ENCODE measurements around the gene OLR1. TPM values are rescaled to one million over a fixed set of nuclear protein-coding genes. Genes with fewer than 3 reads are reported as not detected.
A peak's percentile ranks its signal among the peaks of the same experiment; 100 is the strongest.

OLR1 gene
- total RNA-seq, 2 experiments from 2014 or later, result not detected

- no peaks in the 10 kb centered on the region for H3K36me3 Mint-ChIP-seq (ENCODE audit: low read depth)
- H3K4me3 Mint-ChIP-seq, result no peak overlapping the region
- H3K27me3 Mint-ChIP-seq, result peaks cover 39% of the 10 kb centered on the region
- no peaks in the 10 kb centered on the region for H3K4me1 Mint-ChIP-seq
- no peak overlapping the region for H3K27ac Mint-ChIP-seq
- no peaks in the 10 kb centered on the region for H3K9me3 Mint-ChIP-seq
- ChIA-PET POLR2A (no interaction called here), CTCF (no interaction called here)
- no peak for DNase-seq
These were observed 12.7 kb downstream of the OLR1 start for GRCh38 chr12:10159280-10159679.

DNA sequence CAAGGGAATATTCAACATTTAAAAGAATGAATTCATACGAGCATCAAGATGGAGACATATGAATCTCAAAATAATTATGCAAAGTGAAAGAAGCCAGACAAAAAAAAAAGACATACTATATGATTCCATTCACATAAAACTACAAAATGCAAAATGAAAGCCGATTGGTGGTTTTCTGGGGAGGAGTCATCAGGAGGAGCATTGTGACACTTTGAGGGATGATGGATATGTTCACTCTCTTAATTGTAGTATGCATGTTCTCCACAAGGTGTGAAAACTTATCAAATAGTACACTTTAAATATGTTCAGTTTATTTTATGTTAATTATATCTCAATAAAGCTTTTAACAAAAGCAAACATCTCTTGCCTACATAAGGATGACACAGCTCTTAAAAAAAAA, 13.5 kb downstream of the OLR1 start:
- peaks cover 47% of the 10 kb centered on the region for H3K27me3 Mint-ChIP-seq
- H3K4me3 Mint-ChIP-seq, result no peak overlapping the region
- ChIA-PET POLR2A (no interaction called here), CTCF (interaction anchor here (0.5 kb wide), 1 partner anchor 51 kb away, joined by 3 read pairs; no protein-coding TSS in a partner anchor)
- H3K9me3 Mint-ChIP-seq, result no peaks in the 10 kb centered on the region
- no peak overlapping the region for H3K27ac Mint-ChIP-seq
- peaks cover 7% of the 10 kb centered on the region for H3K4me1 Mint-ChIP-seq
- DNase-seq, result no peak
- H3K36me3 Mint-ChIP-seq (ENCODE audit: low read depth), result no peaks in the 10 kb centered on the region

- Mint-ChIP-seq H3K4me1 (peaks cover 12% of the 10 kb centered on the region), H3K9me3 (no peaks in the 10 kb centered on the region), H3K4me3 (no peak overlapping the region), H3K36me3 (ENCODE audit: low read depth) (no peaks in the 10 kb centered on the region), H3K27ac (no peak overlapping the region), H3K27me3 (peaks cover 47% of the 10 kb centered on the region)
- ChIA-PET CTCF (no interaction called here), POLR2A (no interaction called here)
- DNase-seq, result no peak
These were observed 16.0 kb downstream of the OLR1 start for GRCh38 chr12:10155966-10156365.

DNA sequence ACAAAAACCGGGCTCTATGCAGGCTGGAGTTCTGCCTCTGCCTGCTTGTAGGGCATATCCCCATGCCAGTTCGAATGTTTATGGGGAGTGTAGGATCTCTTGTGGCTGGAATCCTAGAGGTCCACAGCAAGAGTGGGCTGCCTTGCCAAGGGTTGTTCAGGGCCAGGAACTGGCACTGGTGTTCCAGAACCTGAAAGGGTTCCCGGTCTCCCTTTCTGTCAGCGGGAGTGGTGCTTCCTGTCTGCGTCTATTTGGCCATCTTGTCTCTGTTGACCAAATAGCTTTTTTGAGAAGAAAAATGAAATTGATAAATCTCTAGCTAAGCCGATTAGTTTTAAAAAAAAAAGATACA, 17.8 kb downstream of the OLR1 start:
- Mint-ChIP-seq H3K4me3 (peak overlapping the region; percentile 76), H3K9me3 (no peaks in the 10 kb centered on the region), H3K4me1 (peaks cover 12% of the 10 kb centered on the region), H3K36me3 (ENCODE audit: low read depth) (no peaks in the 10 kb centered on the region), H3K27me3 (peaks cover 45% of the 10 kb centered on the region), H3K27ac (no peak overlapping the region)
- CTCF ChIA-PET, result interaction anchor here (1.1 to 2.5 kb wide), 4 partner anchors 36 to 408 kb away, joined by 3 to 13 read pairs (median 8); partner anchors contain the start of gene GABARAPL1
- no peak for DNase-seq
- POLR2A ChIA-PET, result no interaction called here

GRCh38 chr12:10153271-10154144, 18.4 kb downstream of the OLR1 start:
- Mint-ChIP-seq H3K9me3 (no peaks in the 10 kb centered on the region), H3K27ac (no peak overlapping the region), H3K4me3 (peak overlapping the region; percentile 76), H3K4me1 (peaks cover 12% of the 10 kb centered on the region), H3K27me3 (peaks cover 41% of the 10 kb centered on the region), H3K36me3 (ENCODE audit: low read depth) (no peaks in the 10 kb centered on the region)
- ChIA-PET CTCF (interaction anchor here (0.5 to 2.7 kb wide), 25 partner anchors 8 to 1053 kb away, joined by 3 to 16 read pairs (median 5); partner anchors contain the start of genes GABARAPL1 and OLR1), POLR2A (interaction anchor here (1.0 kb wide), 1 partner anchor 61 kb away, joined by 4 read pairs; no protein-coding TSS in a partner anchor)
- DNase-seq, result peak; percentile 57

DNA sequence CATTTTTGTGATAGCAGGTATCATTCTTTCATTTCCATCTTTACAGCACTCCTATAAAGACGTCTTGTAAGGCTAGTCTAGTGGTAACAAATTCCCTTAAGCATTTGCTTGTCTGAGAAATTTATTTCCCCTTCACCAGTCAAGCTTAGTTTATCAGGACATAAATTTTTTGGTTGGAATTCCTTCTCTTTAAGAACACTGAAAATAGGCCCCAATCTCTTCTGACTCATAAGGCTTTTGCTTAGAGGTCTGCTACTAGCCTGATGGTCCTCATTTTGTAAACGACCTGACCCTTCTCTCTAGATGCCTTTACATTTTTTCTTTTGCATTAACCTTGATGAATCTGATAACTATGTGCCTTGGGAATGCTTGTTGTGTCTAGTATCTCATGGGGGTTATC, 20.3 kb downstream of the OLR1 start:
- Mint-ChIP-seq H3K36me3 (ENCODE audit: low read depth) (no peaks in the 10 kb centered on the region), H3K27ac (no peak overlapping the region), H3K4me1 (peaks cover 14% of the 10 kb centered on the region), H3K4me3 (no peak overlapping the region), H3K27me3 (peaks cover 45% of the 10 kb centered on the region), H3K9me3 (no peaks in the 10 kb centered on the region)
- CTCF ChIA-PET, result interaction anchor here (0.6 to 2.7 kb wide), 7 partner anchors 10 to 698 kb away, joined by 3 to 16 read pairs (median 4); partner anchors contain the start of gene OLR1
- POLR2A ChIA-PET, result no interaction called here
- DNase-seq, result no peak

DNA sequence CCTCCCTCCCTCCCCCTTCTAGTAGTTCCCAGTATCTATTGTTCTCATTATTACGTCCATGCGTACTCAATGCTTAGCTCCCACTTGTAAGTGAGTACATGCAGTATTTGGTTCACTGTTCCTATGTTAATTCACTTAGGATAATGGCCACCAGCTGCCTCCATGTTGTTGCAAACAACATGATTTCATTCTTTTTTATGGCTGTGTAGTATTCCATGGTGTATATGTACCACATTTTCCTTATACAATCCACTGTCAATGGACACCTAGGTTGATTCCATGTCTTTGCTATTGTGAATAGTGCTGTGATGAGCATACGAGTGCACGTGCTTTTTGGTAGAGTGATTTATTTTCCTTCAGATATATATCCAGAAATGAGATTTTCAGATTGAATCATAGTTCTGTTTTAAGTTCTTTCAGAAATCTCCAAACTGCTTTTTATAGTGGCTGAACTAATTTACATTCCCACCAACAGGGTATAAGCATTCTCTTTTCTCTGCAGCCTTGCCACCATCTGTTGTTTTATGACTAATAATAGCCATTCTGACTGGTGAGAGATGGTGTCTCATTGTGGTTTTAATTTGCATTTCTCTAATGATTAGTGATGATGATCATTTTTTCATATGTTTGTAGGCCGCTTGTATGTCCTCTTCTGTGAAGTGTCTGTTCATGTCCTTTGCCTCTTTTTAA, 24.1 kb downstream of the OLR1 start:
- H3K27ac Mint-ChIP-seq, result no peak overlapping the region
- H3K36me3 Mint-ChIP-seq (ENCODE audit: low read depth), result no peaks in the 10 kb centered on the region
- DNase-seq, result no peak
- ChIA-PET POLR2A (interaction anchor here (0.8 kb wide), 1 partner anchor 44 kb away, joined by 4 read pairs; no protein-coding TSS in a partner anchor), CTCF (interaction anchor here (1.0 kb wide), 1 partner anchor 334 kb away, joined by 4 read pairs; no protein-coding TSS in a partner anchor)
- peaks cover 41% of the 10 kb centered on the region for H3K27me3 Mint-ChIP-seq
- no peaks in the 10 kb centered on the region for H3K9me3 Mint-ChIP-seq
- H3K4me3 Mint-ChIP-seq, result no peak overlapping the region
- H3K4me1 Mint-ChIP-seq, result peaks cover 1% of the 10 kb centered on the region

- Mint-ChIP-seq H3K36me3 (ENCODE audit: low read depth) (no peaks in the 10 kb centered on the region), H3K27me3 (peaks cover 26% of the 10 kb centered on the region), H3K4me3 (no peak overlapping the region), H3K4me1 (peaks cover under 1% of the 10 kb centered on the region), H3K27ac (no peak overlapping the region), H3K9me3 (no peaks in the 10 kb centered on the region)
- POLR2A ChIA-PET, result no interaction called here
- CTCF ChIA-PET, result interaction anchor here (1.0 to 1.4 kb wide), 3 partner anchors 10 to 400 kb away, joined by 4 to 12 read pairs (median 5); no protein-coding TSS in a partner anchor
- no peak for DNase-seq
These were observed 28.8 kb downstream of the OLR1 start for GRCh38 chr12:10142976-10143589.

DNA sequence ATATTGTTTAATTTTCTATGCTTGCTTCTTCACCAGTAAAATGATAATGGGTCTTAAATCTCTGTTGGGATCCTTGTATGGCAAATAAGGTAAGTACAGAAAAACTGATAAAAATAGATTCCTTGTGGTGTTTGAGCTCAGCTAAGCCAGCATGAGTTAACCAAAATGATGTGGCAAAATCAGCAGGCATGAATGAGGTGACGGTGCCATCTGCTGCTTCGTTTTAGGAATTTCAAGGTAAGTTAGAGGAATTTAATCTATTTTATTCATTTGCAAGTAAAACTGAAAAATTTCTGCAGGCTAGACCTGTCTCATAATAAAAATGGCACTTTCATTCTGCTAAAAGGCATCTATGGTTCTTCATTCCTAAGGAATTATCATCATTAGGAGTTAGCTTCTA, 31.9 kb downstream of the OLR1 start:
- no peaks in the 10 kb centered on the region for H3K4me1 Mint-ChIP-seq
- peak; percentile 54 for DNase-seq
- no peaks in the 10 kb centered on the region for H3K9me3 Mint-ChIP-seq
- ChIA-PET CTCF (interaction anchor here (0.8 to 2.5 kb wide), 11 partner anchors 10 to 390 kb away, joined by 3 to 16 read pairs (median 8); partner anchors contain the start of genes CLEC12B and CLEC7A), POLR2A (no interaction called here)
- H3K4me3 Mint-ChIP-seq, result no peak overlapping the region
- peaks cover 18% of the 10 kb centered on the region for H3K27me3 Mint-ChIP-seq
- no peak overlapping the region for H3K27ac Mint-ChIP-seq
- H3K36me3 Mint-ChIP-seq (ENCODE audit: low read depth), result no peaks in the 10 kb centered on the region

DNA sequence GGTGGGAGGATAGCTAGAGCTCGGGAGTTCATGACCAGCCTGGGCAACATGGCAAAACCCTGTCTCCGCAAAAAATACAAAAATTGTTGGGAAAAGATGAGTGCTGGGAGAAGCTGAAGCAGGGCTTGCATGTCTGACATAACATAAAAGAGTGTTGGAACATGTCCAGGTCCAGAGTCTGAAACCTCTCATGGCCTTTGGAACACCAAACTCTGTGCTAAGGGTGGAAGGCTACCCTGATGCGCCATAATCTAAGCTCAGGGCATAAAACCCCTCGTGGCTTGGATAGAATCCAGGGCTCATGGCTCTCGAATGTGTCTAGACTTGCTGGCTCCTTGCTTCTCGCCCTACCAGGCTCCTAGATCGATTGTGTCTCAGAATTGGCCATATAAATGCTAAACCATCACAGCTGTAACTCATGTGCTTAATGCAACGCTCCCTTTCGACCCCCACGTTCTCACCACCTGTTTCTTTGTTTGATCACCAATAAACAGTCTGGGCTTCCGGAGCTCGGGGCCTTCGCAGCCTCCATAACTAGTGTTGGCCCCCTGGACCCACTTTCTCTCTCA, 35.2 kb downstream of the OLR1 start:
- no peak for DNase-seq
- Mint-ChIP-seq H3K4me1 (no peaks in the 10 kb centered on the region), H3K27me3 (peaks cover 7% of the 10 kb centered on the region), H3K4me3 (no peak overlapping the region), H3K27ac (no peak overlapping the region), H3K36me3 (ENCODE audit: low read depth) (no peaks in the 10 kb centered on the region), H3K9me3 (no peaks in the 10 kb centered on the region)
- ChIA-PET CTCF (interaction anchor here (0.7 kb wide), 2 partner anchors 125 to 323 kb away, joined by 3 read pairs; no protein-coding TSS in a partner anchor), POLR2A (no interaction called here)

DNA sequence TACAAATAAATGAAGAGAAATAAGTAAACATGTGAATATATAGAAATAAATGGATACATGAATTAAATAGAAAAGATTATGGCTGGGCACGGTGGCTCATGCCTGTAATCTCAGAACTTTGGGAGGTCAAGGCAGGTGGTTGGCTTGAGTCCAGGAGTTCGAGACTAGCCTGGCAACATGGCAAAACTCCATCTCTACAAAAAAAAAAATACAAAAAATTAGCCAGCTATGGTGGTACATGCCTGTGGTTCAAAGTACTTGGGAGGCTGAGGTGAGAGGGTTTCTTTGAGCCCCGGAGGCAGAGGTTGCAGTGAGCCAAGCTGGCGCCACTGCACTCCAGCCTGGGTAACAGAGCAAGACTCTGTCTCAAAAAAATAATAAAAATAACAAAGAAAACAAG, 36.8 kb downstream of the OLR1 start:
- H3K4me3 Mint-ChIP-seq, result no peak overlapping the region
- peaks cover 7% of the 10 kb centered on the region for H3K4me1 Mint-ChIP-seq
- DNase-seq, result no peak
- H3K27ac Mint-ChIP-seq, result no peak overlapping the region
- ChIA-PET CTCF (no interaction called here), POLR2A (no interaction called here)
- H3K27me3 Mint-ChIP-seq, result peaks cover 12% of the 10 kb centered on the region
- no peaks in the 10 kb centered on the region for H3K36me3 Mint-ChIP-seq (ENCODE audit: low read depth)
- no peaks in the 10 kb centered on the region for H3K9me3 Mint-ChIP-seq

- H3K4me1 Mint-ChIP-seq, result peaks cover 12% of the 10 kb centered on the region
- CTCF ChIA-PET, result interaction anchor here (0.9 kb wide), 1 partner anchor 20 kb away, joined by 3 read pairs; no protein-coding TSS in a partner anchor
- no peak for DNase-seq
- H3K9me3 Mint-ChIP-seq, result no peaks in the 10 kb centered on the region
- H3K36me3 Mint-ChIP-seq (ENCODE audit: low read depth), result no peaks in the 10 kb centered on the region
- H3K27me3 Mint-ChIP-seq, result peaks cover 15% of the 10 kb centered on the region
- POLR2A ChIA-PET, result no interaction called here
- no peak overlapping the region for H3K4me3 Mint-ChIP-seq
- H3K27ac Mint-ChIP-seq, result no peak overlapping the region
These were observed 39.0 kb downstream of the OLR1 start for GRCh38 chr12:10132850-10133370.

Data from activated CD4-positive, alpha-beta memory T cell treated with anti-CD3 and anti-CD28 coated beads, Interleukin-2, amount 10 ng/mL, durations not matched to agents 7 days and 5 days (primary cell).